GM12872 (cell line): ENCODE measurements around the gene ZBTB46.

Experiments used
- CTCF ChIP-seq: IDR thresholded peaks from 3 replicates; pipeline ENCODE4 v1.5.1; 2011; ENCODE audit warnings: low read depth, mild to moderate bottlenecking, low read length, moderate library complexity; ENCODE audit not compliant: insufficient read depth

The ZBTB46 gene

DNA sequence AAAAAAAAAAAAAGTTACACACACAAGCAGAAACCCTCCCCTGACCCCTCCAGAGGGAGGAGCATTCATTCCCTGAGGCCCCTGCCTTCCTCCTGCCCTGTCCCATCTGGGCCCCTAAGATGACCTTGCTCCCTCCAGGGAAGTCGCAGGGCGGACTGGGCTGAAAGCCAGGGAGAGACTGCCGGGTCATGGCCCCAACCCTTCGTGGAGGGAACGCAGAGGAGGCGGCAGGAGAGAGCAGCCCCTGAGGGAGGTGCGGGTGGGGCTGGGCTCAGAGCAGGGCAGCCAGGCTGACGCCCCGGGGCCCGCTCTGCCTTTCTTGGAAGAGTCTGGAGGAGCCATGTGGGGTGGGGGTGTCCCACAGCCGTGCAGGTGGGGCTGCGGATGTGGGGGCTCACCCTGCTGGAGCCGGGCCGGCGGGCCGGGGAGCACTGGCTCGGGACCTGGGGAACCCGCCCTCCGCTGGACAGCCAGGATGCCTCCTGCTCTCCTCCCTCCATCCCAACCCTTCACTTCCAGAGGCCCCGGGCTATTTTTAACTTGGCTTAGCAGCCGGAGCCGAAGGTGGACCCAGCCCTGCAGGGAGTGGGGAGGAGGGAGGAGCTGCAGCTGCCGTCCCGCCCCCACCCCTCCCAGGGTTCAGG, 15.2 kb upstream of the ZBTB46 start:
- no peak for TF ChIP-seq CTCF

GRCh38 chr20:63844511-63844991, 13.5 kb upstream of the ZBTB46 start:
- TF ChIP-seq CTCF, result no peak

DNA sequence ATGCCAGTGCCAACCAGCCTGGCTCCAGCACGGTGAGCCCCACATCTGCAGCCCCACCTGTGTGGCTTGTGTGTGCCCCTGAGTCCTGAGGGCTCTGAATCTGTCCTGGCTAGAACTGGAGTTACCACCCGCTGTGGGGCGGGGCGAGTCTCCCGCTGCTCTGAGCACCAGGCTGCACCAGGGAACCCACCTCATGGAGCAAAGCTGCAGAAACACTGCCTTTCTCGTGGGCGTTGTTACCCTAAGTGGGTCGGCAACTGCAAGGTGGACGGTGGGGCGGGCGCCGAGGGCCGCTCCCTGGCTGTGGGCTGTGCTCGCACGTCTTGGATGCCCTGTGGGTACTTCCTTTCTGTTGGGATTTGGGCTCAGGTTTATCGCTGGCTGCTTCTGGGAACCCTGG, 12.7 kb upstream of the ZBTB46 start:
- TF ChIP-seq CTCF, result no peak

- no peak for TF ChIP-seq CTCF
These were observed 12.2 kb upstream of the ZBTB46 start for GRCh38 chr20:63843222-63843621.

DNA sequence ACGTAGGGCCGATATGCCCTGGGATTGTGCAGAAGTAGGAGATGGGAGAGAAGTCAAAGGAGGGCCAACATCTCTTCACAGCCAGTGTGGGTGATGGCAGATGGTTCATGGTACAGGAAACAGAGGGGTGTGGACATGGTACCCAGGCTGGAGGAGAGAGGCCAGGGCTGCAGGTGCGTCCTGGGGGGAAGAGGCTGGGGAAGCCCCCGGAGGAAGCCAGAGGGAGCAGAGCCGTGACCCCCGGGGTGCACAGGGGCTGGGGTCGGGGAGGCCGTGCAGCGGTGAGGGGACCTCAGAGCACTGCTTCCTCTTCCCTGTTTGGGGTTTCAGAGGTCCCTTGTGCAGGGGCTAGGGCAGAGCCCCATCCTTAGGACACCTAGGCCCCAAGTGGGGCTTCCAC, 11.2 kb upstream of the ZBTB46 start:
- no peak for TF ChIP-seq CTCF

GRCh38 chr20:63840405-63840828, 9.4 kb upstream of the ZBTB46 start:
- TF ChIP-seq CTCF, result no peak

DNA sequence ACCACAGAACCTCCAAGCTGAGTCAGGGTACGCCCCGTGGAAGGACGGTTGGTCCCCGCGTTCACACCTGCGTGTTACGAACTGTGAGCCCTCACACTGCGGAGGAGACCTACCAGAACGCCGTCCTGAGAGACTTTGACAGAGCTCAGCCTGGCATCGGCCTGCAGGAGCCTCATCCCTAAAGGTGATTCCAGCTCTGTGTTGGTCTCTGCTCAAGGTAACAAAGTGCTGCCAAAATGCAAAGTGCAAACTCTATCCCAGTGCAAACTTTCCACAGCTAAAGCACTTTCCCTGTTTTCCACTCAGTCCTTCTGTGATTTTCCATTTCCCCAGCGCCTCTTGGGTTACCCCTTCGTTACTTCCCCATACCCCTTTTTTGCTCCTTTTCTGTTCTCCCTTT, 8.6 kb upstream of the ZBTB46 start:
- no peak for TF ChIP-seq CTCF
